ENCODE measurements around the gene ZBTB1. TPM values are rescaled to one million over a fixed set of nuclear protein-coding genes. Genes with fewer than 3 reads are reported as not detected.
A peak's percentile ranks its signal among the peaks of the same experiment; 100 is the strongest.

ZBTB1 gene
- total RNA-seq, 3 donors from 2014 or later, result 53.0 to 69.1 (median 66.9) TPM

GRCh38 chr14:64476438-64476837, 28.1 kb upstream of the ZBTB1 start:
- Histone ChIP-seq H3K4me3 (no peak overlapping the region), H3K36me3 (no peaks in the 10 kb centered on the region), H3K27me3 (no peaks in the 10 kb centered on the region), H3K9me3 (no peaks in the 10 kb centered on the region), H3K4me1 (no peaks in the 10 kb centered on the region), H3K27ac (no peak overlapping the region)
- no peak for DNase-seq (ENCODE audit: low spot score in 2 of 2)
- intact Hi-C loops (cut with DNase I; ENCODE audit: low total_unique reads), result no loop called here
- no peak for TF ChIP-seq POLR2A (IDR thresholded peaks at IDR 0.05)
- TF ChIP-seq CTCF (IDR thresholded peaks at IDR 0.05), result no peak
- TF ChIP-seq POLR2AphosphoS5 (IDR thresholded peaks at IDR 0.05), result no peak

- no peaks in the 10 kb centered on the region for H3K9me3 ChIP-seq
- DNase-seq (ENCODE audit: low spot score in 2 of 2), result no peak
- TF ChIP-seq POLR2AphosphoS5 (IDR thresholded peaks at IDR 0.05) (no peak), CTCF (IDR thresholded peaks at IDR 0.05) (peak in 1 of 3 donors; percentile 33)
- no peaks in the 10 kb centered on the region for H3K27me3 ChIP-seq
- H3K36me3 ChIP-seq, result no peaks in the 10 kb centered on the region
- no peak overlapping the region for H3K27ac ChIP-seq
- no peak overlapping the region for H3K4me3 ChIP-seq
- intact Hi-C loops (cut with DNase I; ENCODE audit: low total_unique reads), result no loop called here
- no peaks in the 10 kb centered on the region for H3K4me1 ChIP-seq
Observed at GRCh38 chr14:64478634-64479250, 25.8 kb upstream of the ZBTB1 start.

GRCh38 chr14:64488590-64489099, 15.9 kb upstream of the ZBTB1 start:
- Histone ChIP-seq H3K9me3 (no peaks in the 10 kb centered on the region), H3K27ac (no peak overlapping the region), H3K27me3 (no peaks in the 10 kb centered on the region), H3K4me1 (no peaks in the 10 kb centered on the region), H3K36me3 (peaks cover 6% of the 10 kb centered on the region), H3K4me3 (no peak overlapping the region)
- TF ChIP-seq CTCF (IDR thresholded peaks at IDR 0.05) (no peak), POLR2AphosphoS5 (IDR thresholded peaks at IDR 0.05) (no peak), POLR2A (IDR thresholded peaks at IDR 0.05) (no peak)
- intact Hi-C loops (cut with DNase I; ENCODE audit: low total_unique reads), result no loop called here
- no peak for DNase-seq (ENCODE audit: low spot score in 2 of 2)

GRCh38 chr14:64491637-64492036, 12.9 kb upstream of the ZBTB1 start:
- intact Hi-C loops (cut with DNase I; ENCODE audit: low total_unique reads), result no loop called here
- Histone ChIP-seq H3K27me3 (no peaks in the 10 kb centered on the region), H3K4me3 (no peak overlapping the region), H3K36me3 (peaks cover 2% of the 10 kb centered on the region), H3K9me3 (no peaks in the 10 kb centered on the region), H3K27ac (no peak overlapping the region), H3K4me1 (no peaks in the 10 kb centered on the region)
- no peak for DNase-seq (ENCODE audit: low spot score in 2 of 2)
- TF ChIP-seq POLR2AphosphoS5 (IDR thresholded peaks at IDR 0.05), result no peak
- no peak for TF ChIP-seq POLR2A (IDR thresholded peaks at IDR 0.05)
- no peak for TF ChIP-seq CTCF (IDR thresholded peaks at IDR 0.05)

- no peak for TF ChIP-seq POLR2AphosphoS5 (IDR thresholded peaks at IDR 0.05)
- no peak for TF ChIP-seq CTCF (IDR thresholded peaks at IDR 0.05)
- TF ChIP-seq POLR2A (IDR thresholded peaks at IDR 0.05), result no peak
Observed at GRCh38 chr14:64493455-64493854, 11.1 kb upstream of the ZBTB1 start.

More at GRCh38 chr14:64493455-64493854, 11.1 kb upstream of the ZBTB1 start:
- no peaks in the 10 kb centered on the region for H3K27me3 ChIP-seq
- intact Hi-C loops (cut with DNase I; ENCODE audit: low total_unique reads), result no loop called here
- no peaks in the 10 kb centered on the region for H3K36me3 ChIP-seq
- no peak overlapping the region for H3K4me3 ChIP-seq
- DNase-seq (ENCODE audit: low spot score in 2 of 2), result no peak
- no peaks in the 10 kb centered on the region for H3K9me3 ChIP-seq
- H3K4me1 ChIP-seq, result no peaks in the 10 kb centered on the region
- no peak overlapping the region for H3K27ac ChIP-seq

Measured in breast epithelium (tissue), 4 donors.